Testis (tissue), 2 donors: ENCODE measurements around the gene SLC35D2.

Experiments used
- POLR2A ChIP-seq: fragments of 450-650 bp; IDR thresholded peaks from one replicate; pipeline ENCODE4 v1.6.1; 2017; ENCODE audit warnings: antibody characterized with exemption, mild to moderate bottlenecking, moderate library complexity
- TF ChIP-seq, protein P1 (sequence below), 3 experiments: fragments of 450-650 bp in 2 of 3; fragments of 200-600 bp in 1 of 3; sonication (generic) in 1 of 3; IDR thresholded peaks; one replicate each; pipeline ENCODE4 v1.5.1; 2016 to 2019; ENCODE audit warnings: antibody characterized with exemption in 3 of 3, mild to moderate bottlenecking in 2 of 3, moderate library complexity in 1 of 3

GRCh38 chr9:96320749-96321280 is 62.7 kb downstream of the SLC35D2 start:
- TF ChIP-seq, protein P1, sequence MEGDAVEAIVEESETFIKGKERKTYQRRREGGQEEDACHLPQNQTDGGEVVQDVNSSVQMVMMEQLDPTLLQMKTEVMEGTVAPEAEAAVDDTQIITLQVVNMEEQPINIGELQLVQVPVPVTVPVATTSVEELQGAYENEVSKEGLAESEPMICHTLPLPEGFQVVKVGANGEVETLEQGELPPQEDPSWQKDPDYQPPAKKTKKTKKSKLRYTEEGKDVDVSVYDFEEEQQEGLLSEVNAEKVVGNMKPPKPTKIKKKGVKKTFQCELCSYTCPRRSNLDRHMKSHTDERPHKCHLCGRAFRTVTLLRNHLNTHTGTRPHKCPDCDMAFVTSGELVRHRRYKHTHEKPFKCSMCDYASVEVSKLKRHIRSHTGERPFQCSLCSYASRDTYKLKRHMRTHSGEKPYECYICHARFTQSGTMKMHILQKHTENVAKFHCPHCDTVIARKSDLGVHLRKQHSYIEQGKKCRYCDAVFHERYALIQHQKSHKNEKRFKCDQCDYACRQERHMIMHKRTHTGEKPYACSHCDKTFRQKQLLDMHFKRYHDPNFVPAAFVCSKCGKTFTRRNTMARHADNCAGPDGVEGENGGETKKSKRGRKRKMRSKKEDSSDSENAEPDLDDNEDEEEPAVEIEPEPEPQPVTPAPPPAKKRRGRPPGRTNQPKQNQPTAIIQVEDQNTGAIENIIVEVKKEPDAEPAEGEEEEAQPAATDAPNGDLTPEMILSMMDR (IDR thresholded peaks at IDR 0.05): no peak
- TF ChIP-seq POLR2A: no peak
